ENCODE measurements around the gene CADPS.
"Not testable (repeated sequence)": the region's sequence is repeated elsewhere in the genome, so short reads cannot be mapped to it uniquely, and the experiment has no call there.

Gene CADPS

DNA sequence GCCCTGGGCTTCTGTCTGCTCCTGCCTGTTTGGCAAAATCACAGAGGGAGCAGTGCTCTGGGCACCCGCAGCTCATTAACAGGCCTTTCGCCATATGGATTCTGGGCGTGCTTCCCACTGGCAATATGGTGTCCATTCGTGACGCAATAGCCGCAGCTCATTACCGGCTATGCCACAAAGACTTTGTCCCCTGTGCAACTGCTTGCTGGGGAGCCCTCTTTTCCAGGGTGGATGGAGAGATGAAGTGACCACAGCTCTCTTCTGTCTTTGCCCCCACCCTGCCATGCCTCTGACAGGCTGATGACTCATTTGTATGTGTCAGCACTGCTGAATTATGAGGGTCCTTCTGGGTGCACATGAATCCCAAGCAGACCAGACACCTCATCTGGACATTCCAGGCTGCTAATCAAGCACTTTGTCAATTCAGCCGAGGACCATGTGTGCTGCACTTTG lies 287.6 kb downstream of the CADPS start:
- H3K9ac ChIP-seq (ENCODE audit: low read length), result no peak overlapping the region
- no peaks in the 10 kb centered on the region for H3K9me3 ChIP-seq (ENCODE audit: control insufficient read depth, low read length)
- no peaks in the 10 kb centered on the region for H3K36me3 ChIP-seq (ENCODE audit: control insufficient read depth, insufficient read depth, low read length)
- no peak overlapping the region for H3K4me3 ChIP-seq (ENCODE audit: low read length)
- peaks cover 9% of the 10 kb centered on the region for H3K4me1 ChIP-seq (ENCODE audit: control insufficient read depth, insufficient read depth, low read length)
- no peaks in the 10 kb centered on the region for H3K27me3 ChIP-seq (ENCODE audit: control insufficient read depth, insufficient read depth, low read length)

DNA sequence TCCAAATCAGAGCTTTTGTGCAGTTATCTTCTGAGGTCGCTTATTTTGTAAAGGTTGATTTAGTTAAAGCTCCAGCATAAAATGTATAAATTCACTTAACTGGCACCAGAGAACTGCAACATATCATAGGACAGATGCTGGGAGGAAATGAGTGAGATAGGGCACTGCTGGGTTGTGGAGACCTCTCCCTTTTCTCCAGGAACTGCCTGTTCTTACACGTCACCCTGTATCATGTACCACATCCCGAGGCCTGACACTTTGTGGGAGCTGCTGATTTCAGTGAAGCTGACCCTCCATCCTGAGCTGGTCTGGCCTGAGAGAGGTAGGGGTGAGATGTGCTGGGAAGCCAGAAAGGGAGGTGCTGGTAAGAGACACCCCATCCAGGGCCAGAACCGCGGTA lies 288.0 kb downstream of the CADPS start:
- Histone ChIP-seq H3K9me3 (ENCODE audit: control insufficient read depth, low read length) (no peaks in the 10 kb centered on the region), H3K36me3 (ENCODE audit: control insufficient read depth, insufficient read depth, low read length) (no peaks in the 10 kb centered on the region), H3K27me3 (ENCODE audit: control insufficient read depth, insufficient read depth, low read length) (no peaks in the 10 kb centered on the region), H3K4me3 (ENCODE audit: low read length) (no peak overlapping the region), H3K4me1 (ENCODE audit: control insufficient read depth, insufficient read depth, low read length) (peaks cover 4% of the 10 kb centered on the region), H3K9ac (ENCODE audit: low read length) (no peak overlapping the region)

DNA sequence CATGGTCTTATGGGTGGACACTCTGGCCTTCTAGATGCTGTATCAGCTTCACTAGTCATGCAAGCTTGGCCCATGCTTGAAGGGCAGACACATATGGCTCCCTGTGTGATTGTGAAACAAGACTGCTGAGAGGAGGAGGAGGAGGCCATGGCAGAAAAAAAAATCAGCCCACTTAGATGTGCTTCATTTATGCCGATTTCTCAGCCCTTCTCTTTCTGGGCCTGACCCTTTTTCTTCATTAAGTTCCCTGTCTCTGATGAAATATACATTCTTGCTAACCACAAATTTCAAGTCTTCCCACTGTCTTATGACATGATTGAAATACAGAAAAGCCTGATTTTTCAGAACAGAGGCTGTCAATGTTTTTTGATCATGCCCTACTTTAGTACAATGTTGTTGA lies 288.9 kb downstream of the CADPS start:
- Histone ChIP-seq H3K36me3 (ENCODE audit: control insufficient read depth, insufficient read depth, low read length) (no peaks in the 10 kb centered on the region), H3K4me1 (ENCODE audit: control insufficient read depth, insufficient read depth, low read length) (no peaks in the 10 kb centered on the region), H3K4me3 (ENCODE audit: low read length) (no peak overlapping the region), H3K9me3 (ENCODE audit: control insufficient read depth, low read length) (no peaks in the 10 kb centered on the region), H3K27me3 (ENCODE audit: control insufficient read depth, insufficient read depth, low read length) (no peaks in the 10 kb centered on the region), H3K9ac (ENCODE audit: low read length) (no peak overlapping the region)

DNA sequence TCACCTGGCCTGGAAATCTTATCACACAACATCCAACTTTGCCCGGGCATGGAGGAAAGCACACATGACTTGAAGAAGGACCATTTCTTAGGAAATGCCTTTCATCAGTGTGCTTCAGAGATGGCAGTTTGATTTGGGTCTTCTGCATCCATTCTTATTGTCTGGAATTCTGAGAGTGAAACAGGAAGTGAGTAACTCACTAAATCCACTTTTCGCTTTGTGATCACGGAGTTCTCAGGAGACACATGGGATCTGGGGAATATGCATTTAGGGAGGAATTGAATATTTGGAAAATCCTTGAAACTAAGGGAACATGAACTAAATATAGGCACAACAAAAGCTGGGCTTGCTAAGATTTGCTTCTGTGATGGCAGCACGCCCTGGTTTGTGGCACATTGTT lies 289.4 kb downstream of the CADPS start:
- no peak overlapping the region for H3K4me3 ChIP-seq (ENCODE audit: low read length)
- no peak overlapping the region for H3K9ac ChIP-seq (ENCODE audit: low read length)
- H3K4me1 ChIP-seq (ENCODE audit: control insufficient read depth, insufficient read depth, low read length), result no peaks in the 10 kb centered on the region
- H3K36me3 ChIP-seq (ENCODE audit: control insufficient read depth, insufficient read depth, low read length), result no peaks in the 10 kb centered on the region
- no peaks in the 10 kb centered on the region for H3K9me3 ChIP-seq (ENCODE audit: control insufficient read depth, low read length)
- H3K27me3 ChIP-seq (ENCODE audit: control insufficient read depth, insufficient read depth, low read length), result no peaks in the 10 kb centered on the region

DNA sequence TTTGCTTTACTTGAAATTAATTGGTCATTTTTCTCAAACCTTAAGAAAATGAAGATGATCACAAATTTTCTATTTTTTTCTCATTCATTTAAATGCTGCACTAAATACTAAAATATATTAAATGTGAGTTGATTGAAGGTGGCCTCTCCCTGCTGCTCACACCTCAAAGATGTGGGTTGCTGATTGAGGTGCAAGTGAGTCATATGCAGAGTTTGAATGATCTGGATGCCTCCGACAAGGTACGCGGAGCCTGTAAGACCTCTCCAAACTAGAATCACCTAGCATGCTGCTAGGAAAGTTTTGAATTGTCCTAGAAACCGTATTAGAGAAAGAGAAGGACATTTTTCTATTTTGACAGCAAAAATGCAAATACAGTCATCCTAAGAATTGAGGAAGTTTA lies 290.6 kb downstream of the CADPS start:
- no peak overlapping the region for H3K4me3 ChIP-seq (ENCODE audit: low read length)
- H3K27me3 ChIP-seq (ENCODE audit: control insufficient read depth, insufficient read depth, low read length), result no peaks in the 10 kb centered on the region
- no peaks in the 10 kb centered on the region for H3K36me3 ChIP-seq (ENCODE audit: control insufficient read depth, insufficient read depth, low read length)
- no peaks in the 10 kb centered on the region for H3K9me3 ChIP-seq (ENCODE audit: control insufficient read depth, low read length)
- H3K4me1 ChIP-seq (ENCODE audit: control insufficient read depth, insufficient read depth, low read length), result no peaks in the 10 kb centered on the region
- H3K9ac ChIP-seq (ENCODE audit: low read length), result no peak overlapping the region

DNA sequence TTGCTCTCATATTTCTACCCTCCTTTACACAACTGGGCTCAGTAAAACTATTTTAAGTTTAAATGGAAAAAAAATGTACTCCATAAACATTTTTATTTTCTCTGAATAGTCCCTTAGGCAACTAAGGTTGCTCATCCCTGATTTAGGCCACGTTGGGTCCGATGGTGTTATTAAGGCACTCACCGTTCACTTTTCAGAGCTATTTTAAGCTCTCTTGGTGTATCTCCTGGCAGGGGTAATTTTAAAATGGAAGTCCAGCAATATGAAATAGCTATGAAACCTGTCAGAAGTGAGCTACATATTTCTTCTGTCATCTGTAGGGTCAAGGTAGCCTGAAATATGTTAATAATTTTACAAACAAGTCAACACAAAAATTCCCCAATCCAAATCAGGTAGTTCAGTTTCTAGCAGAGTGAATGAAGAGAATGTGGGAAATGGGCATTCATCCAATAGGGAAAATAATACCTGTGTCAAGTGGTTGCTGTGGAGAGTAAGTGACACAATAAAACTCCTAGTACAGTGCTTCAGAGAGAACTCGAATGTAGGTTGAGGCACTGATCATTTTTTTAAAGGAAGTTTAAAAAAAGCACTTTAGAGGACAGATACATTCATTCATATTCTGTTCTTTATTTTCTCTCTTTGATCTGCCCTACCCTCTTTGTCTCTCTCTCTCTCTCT lies 292.6 kb downstream of the CADPS start:
- no peak overlapping the region for H3K9ac ChIP-seq (ENCODE audit: low read length)
- H3K4me3 ChIP-seq (ENCODE audit: low read length), result no peak overlapping the region
- no peaks in the 10 kb centered on the region for H3K36me3 ChIP-seq (ENCODE audit: control insufficient read depth, insufficient read depth, low read length)
- no peaks in the 10 kb centered on the region for H3K9me3 ChIP-seq (ENCODE audit: control insufficient read depth, low read length)
- H3K4me1 ChIP-seq (ENCODE audit: control insufficient read depth, insufficient read depth, low read length), result no peaks in the 10 kb centered on the region
- no peaks in the 10 kb centered on the region for H3K27me3 ChIP-seq (ENCODE audit: control insufficient read depth, insufficient read depth, low read length)

DNA sequence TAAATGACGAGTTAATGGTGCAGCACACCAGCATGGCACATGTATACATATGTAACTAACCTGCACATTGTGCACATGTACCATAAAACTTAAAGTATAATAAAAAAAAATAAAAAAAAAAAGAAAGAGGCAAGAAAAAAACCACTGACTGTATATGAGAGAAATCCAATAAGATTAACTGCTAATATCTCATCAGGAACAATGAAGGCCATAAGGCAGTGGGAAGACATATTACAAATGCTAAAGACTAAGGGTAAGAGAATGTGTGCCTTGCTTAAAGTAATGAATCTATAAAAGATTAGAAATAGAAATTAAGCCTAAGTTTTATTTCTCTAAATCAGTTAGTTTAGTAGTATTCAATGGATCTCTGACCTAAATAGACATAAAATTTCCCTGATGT lies 294.7 kb downstream of the CADPS start:
- not testable (repeated sequence) for H3K9me3 ChIP-seq (ENCODE audit: control insufficient read depth, low read length); H3K4me3 ChIP-seq (ENCODE audit: low read length); H3K36me3 ChIP-seq (ENCODE audit: control insufficient read depth, insufficient read depth, low read length); H3K9ac ChIP-seq (ENCODE audit: low read length); H3K4me1 ChIP-seq (ENCODE audit: control insufficient read depth, insufficient read depth, low read length); H3K27me3 ChIP-seq (ENCODE audit: control insufficient read depth, insufficient read depth, low read length)

DNA sequence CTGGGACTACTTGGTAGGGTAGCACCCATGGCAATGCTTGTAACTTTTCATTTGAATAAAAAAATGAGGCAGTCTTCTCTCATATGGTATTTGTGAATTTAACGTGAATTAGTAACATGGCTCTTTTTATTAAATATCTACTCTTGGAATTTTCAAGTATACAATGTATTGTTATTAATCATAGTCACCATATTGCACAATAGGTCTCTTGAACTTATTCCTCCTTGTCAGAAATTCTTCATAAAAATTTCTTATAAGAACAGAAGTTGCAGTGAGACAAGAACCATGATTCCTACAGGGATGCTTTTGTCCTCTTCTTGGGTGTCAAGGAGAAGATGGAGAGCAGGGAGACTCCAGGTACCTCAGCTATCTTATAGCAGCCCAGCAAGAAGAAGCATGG lies 298.1 kb downstream of the CADPS start:
- H3K4me1 ChIP-seq (ENCODE audit: control insufficient read depth, insufficient read depth, low read length), result no peaks in the 10 kb centered on the region
- no peak overlapping the region for H3K9ac ChIP-seq (ENCODE audit: low read length)
- H3K4me3 ChIP-seq (ENCODE audit: low read length), result no peak overlapping the region
- H3K36me3 ChIP-seq (ENCODE audit: control insufficient read depth, insufficient read depth, low read length), result no peaks in the 10 kb centered on the region
- no peaks in the 10 kb centered on the region for H3K27me3 ChIP-seq (ENCODE audit: control insufficient read depth, insufficient read depth, low read length)
- H3K9me3 ChIP-seq (ENCODE audit: control insufficient read depth, low read length), result no peaks in the 10 kb centered on the region

DNA sequence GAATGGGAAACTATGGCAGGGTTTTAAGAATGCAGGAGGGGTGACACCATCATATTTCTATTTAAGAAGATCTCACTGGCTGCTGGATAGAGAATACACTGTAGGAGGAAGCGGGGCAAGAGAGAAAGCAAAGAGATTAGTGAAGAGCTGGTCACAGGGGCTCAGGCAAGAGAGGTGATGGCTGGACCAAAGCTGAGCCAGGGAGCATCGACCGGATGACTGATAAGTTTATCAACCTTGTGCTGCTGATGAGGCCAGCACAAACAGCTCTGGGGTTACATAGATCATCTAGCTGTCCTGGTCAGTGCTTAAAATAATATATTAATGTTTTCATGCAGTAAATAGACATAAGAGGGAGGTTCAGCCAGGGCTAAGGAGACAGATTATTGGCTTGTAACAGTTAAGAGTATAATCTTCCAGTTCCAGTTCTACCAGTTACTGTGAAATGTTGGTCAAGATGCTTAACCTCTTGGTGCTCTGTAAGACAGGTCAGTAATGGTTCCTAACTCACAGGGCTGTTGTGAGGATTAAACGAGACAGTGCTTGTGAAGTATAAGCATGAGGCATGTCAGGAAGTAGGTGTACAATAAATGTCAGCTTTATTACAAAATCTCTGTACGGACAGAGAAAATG lies 300.8 kb downstream of the CADPS start:
- Histone ChIP-seq H3K9me3 (ENCODE audit: control insufficient read depth, low read length) (no peaks in the 10 kb centered on the region), H3K36me3 (ENCODE audit: control insufficient read depth, insufficient read depth, low read length) (no peaks in the 10 kb centered on the region), H3K4me1 (ENCODE audit: control insufficient read depth, insufficient read depth, low read length) (no peaks in the 10 kb centered on the region), H3K4me3 (ENCODE audit: low read length) (no peak overlapping the region), H3K9ac (ENCODE audit: low read length) (no peak overlapping the region), H3K27me3 (ENCODE audit: control insufficient read depth, insufficient read depth, low read length) (no peaks in the 10 kb centered on the region)

DNA sequence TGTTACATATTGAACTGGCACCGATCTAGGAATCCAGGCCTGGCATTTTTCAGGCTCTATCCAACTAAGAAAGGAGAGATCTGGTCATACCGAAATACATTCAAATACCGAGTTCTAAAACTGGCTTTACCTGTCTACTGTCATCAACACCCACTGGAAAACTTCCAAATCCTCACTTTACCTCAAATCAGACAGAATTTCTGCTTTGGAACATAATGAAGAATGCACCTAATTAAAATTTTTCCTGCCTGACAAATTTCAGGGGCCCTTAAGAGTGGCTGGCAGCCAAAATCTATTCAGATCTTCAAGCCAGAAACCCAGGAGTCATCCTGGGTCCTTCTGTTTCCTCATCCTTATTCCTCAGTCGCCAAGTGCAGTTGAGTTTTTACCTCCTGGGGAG lies 303.3 kb downstream of the CADPS start:
- Histone ChIP-seq H3K9ac (ENCODE audit: low read length) (no peak overlapping the region), H3K4me1 (ENCODE audit: control insufficient read depth, insufficient read depth, low read length) (no peaks in the 10 kb centered on the region), H3K27me3 (ENCODE audit: control insufficient read depth, insufficient read depth, low read length) (no peaks in the 10 kb centered on the region), H3K36me3 (ENCODE audit: control insufficient read depth, insufficient read depth, low read length) (no peaks in the 10 kb centered on the region), H3K4me3 (ENCODE audit: low read length) (no peak overlapping the region), H3K9me3 (ENCODE audit: control insufficient read depth, low read length) (no peaks in the 10 kb centered on the region)

DNA sequence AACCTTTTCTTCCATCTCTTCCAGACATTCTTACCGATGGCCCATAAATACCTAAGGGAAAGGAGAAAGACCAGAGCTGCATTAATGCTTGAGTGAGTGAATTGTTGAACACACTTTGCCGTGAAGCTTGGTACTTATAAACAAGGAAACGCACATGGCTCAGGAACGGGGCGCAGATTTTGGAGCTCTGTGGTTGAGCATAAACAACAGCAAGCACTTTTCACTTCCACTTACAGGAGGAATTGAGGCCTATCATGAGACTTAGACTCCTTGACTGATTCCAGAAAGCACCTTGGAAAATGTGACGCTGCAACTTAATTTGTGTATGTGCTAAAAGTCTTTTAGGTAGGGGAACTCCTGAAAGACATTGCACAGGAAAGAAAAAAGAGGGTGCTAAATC lies 304.3 kb downstream of the CADPS start:
- Histone ChIP-seq H3K9ac (ENCODE audit: low read length) (no peak overlapping the region), H3K4me1 (ENCODE audit: control insufficient read depth, insufficient read depth, low read length) (no peaks in the 10 kb centered on the region), H3K27me3 (ENCODE audit: control insufficient read depth, insufficient read depth, low read length) (no peaks in the 10 kb centered on the region), H3K4me3 (ENCODE audit: low read length) (no peak overlapping the region), H3K9me3 (ENCODE audit: control insufficient read depth, low read length) (no peaks in the 10 kb centered on the region), H3K36me3 (ENCODE audit: control insufficient read depth, insufficient read depth, low read length) (no peaks in the 10 kb centered on the region)

DNA sequence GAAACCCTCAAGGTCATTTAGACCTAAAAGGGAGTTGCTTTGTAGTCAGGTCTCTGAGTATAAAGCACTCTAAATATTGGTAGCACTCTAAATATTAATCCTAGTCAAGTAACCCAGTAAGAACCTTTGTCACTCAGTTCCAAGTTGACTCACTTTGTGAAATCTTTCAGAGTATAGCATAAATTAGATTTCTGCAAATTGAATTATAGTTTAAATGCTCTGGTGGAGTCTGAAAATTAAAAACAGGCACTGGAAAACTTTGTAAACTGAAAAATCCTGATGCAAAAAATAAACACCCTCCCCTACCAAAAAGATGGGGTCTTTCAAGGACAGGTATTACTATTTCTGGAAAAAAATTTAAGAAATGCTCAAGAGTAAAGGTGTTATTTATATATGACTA lies 305.6 kb downstream of the CADPS start:
- Histone ChIP-seq H3K27me3 (ENCODE audit: control insufficient read depth, insufficient read depth, low read length) (no peaks in the 10 kb centered on the region), H3K9me3 (ENCODE audit: control insufficient read depth, low read length) (no peaks in the 10 kb centered on the region), H3K4me1 (ENCODE audit: control insufficient read depth, insufficient read depth, low read length) (no peaks in the 10 kb centered on the region), H3K9ac (ENCODE audit: low read length) (no peak overlapping the region), H3K36me3 (ENCODE audit: control insufficient read depth, insufficient read depth, low read length) (no peaks in the 10 kb centered on the region), H3K4me3 (ENCODE audit: low read length) (no peak overlapping the region)

All from mucosa of stomach (tissue), 1 donor.